ENCODE data around the gene STK32B.

Gene STK32B

GRCh38 chr4:5385741-5386311 lies 334.5 kb downstream of the STK32B start:
- no peaks in the 10 kb centered on the region for H3K36me3 Mint-ChIP-seq

GRCh38 chr4:5386921-5387320 lies 335.6 kb downstream of the STK32B start:
- Mint-ChIP-seq H3K4me1 (peaks cover 5 to 7% of the 10 kb centered on the region in 2 donors), H3K27me3 (no peaks in the 10 kb centered on the region), H3K27ac (no peak overlapping the region), H3K9me3 (no peaks in the 10 kb centered on the region), H3K4me3 (no peak overlapping the region), H3K36me3 (no peaks in the 10 kb centered on the region)
- DNase-seq (no peak), ATAC-seq (replicated peaks) (no peak)

More at GRCh38 chr4:5385741-5386311, 334.5 kb downstream of the STK32B start:
- no peak for DNase-seq
- Mint-ChIP-seq H3K27ac (no peak overlapping the region), H3K4me3 (no peak overlapping the region), H3K27me3 (no peaks in the 10 kb centered on the region), H3K4me1 (peaks cover 5 to 7% of the 10 kb centered on the region in 2 donors), H3K9me3 (no peaks in the 10 kb centered on the region)
- ATAC-seq (replicated peaks): no peak

- H3K9me3 Mint-ChIP-seq: no peaks in the 10 kb centered on the region
- no peaks in the 10 kb centered on the region for H3K36me3 Mint-ChIP-seq
- ATAC-seq (replicated peaks): no peak
- no peaks in the 10 kb centered on the region for H3K27me3 Mint-ChIP-seq
- H3K27ac Mint-ChIP-seq: no peak overlapping the region
- peaks cover 5 to 7% of the 10 kb centered on the region in 2 donors for H3K4me1 Mint-ChIP-seq
- DNase-seq: no peak
- no peak overlapping the region for H3K4me3 Mint-ChIP-seq
Observed at GRCh38 chr4:5387457-5387856, 336.2 kb downstream of the STK32B start.

- H3K36me3 Mint-ChIP-seq: no peaks in the 10 kb centered on the region
- H3K27ac Mint-ChIP-seq: no peak overlapping the region
- H3K9me3 Mint-ChIP-seq: no peaks in the 10 kb centered on the region
Observed at GRCh38 chr4:5389756-5390310, 338.6 kb downstream of the STK32B start.

GRCh38 chr4:5391492-5391891 lies 340.2 kb downstream of the STK32B start:
- no peaks in the 10 kb centered on the region for H3K36me3 Mint-ChIP-seq
- no peaks in the 10 kb centered on the region for H3K27me3 Mint-ChIP-seq
- H3K9me3 Mint-ChIP-seq: no peaks in the 10 kb centered on the region
- H3K4me1 Mint-ChIP-seq: peaks cover 0 to 1% of the 10 kb centered on the region in 2 donors
- DNase-seq: no peak
- no peak for ATAC-seq (replicated peaks)
- H3K4me3 Mint-ChIP-seq: no peak overlapping the region
- no peak overlapping the region for H3K27ac Mint-ChIP-seq

More at GRCh38 chr4:5389756-5390310, 338.6 kb downstream of the STK32B start:
- no peaks in the 10 kb centered on the region for H3K27me3 Mint-ChIP-seq
- ATAC-seq (replicated peaks) (no peak), DNase-seq (no peak)
- H3K4me3 Mint-ChIP-seq: no peak overlapping the region
- H3K4me1 Mint-ChIP-seq: peaks cover 5 to 7% of the 10 kb centered on the region in 2 donors

GRCh38 chr4:5393911-5394513 lies 342.7 kb downstream of the STK32B start:
- no peaks in the 10 kb centered on the region for H3K4me1 Mint-ChIP-seq
- no peaks in the 10 kb centered on the region for H3K9me3 Mint-ChIP-seq
- DNase-seq (no peak), ATAC-seq (replicated peaks) (no peak)
- H3K36me3 Mint-ChIP-seq: no peaks in the 10 kb centered on the region
- H3K4me3 Mint-ChIP-seq: no peak overlapping the region
- no peak overlapping the region for H3K27ac Mint-ChIP-seq
- no peaks in the 10 kb centered on the region for H3K27me3 Mint-ChIP-seq

GRCh38 chr4:5395781-5396180 lies 344.5 kb downstream of the STK32B start:
- H3K9me3 Mint-ChIP-seq: no peaks in the 10 kb centered on the region
- ATAC-seq (replicated peaks) (no peak), DNase-seq (no peak)
- no peak overlapping the region for H3K4me3 Mint-ChIP-seq
- H3K4me1 Mint-ChIP-seq: no peaks in the 10 kb centered on the region
- H3K27ac Mint-ChIP-seq: no peak overlapping the region
- no peaks in the 10 kb centered on the region for H3K36me3 Mint-ChIP-seq
- H3K27me3 Mint-ChIP-seq: no peaks in the 10 kb centered on the region

GRCh38 chr4:5398056-5398455 lies 346.8 kb downstream of the STK32B start:
- no peak for ATAC-seq (replicated peaks)
- Mint-ChIP-seq H3K36me3 (peaks cover 0 to 1% of the 10 kb centered on the region in 2 donors), H3K27ac (no peak overlapping the region), H3K4me3 (no peak overlapping the region), H3K27me3 (peaks cover 0 to 4% of the 10 kb centered on the region in 2 donors), H3K4me1 (no peaks in the 10 kb centered on the region), H3K9me3 (peaks cover 7% of the 10 kb centered on the region in 2 donors)
- no peak for DNase-seq

- DNase-seq: no peak
- Mint-ChIP-seq H3K4me3 (no peak overlapping the region), H3K36me3 (peaks cover 0 to 1% of the 10 kb centered on the region in 2 donors), H3K27me3 (peaks cover 0 to 4% of the 10 kb centered on the region in 2 donors), H3K9me3 (peaks cover 7% of the 10 kb centered on the region in 2 donors), H3K4me1 (no peaks in the 10 kb centered on the region), H3K27ac (no peak overlapping the region)
- no peak for ATAC-seq (replicated peaks)
Observed at GRCh38 chr4:5399124-5399523, 347.8 kb downstream of the STK32B start.

- peaks cover 7% of the 10 kb centered on the region in 2 donors for H3K9me3 Mint-ChIP-seq
- no peak overlapping the region for H3K27ac Mint-ChIP-seq
- H3K36me3 Mint-ChIP-seq: peaks cover 0 to 1% of the 10 kb centered on the region in 2 donors
- DNase-seq (no peak), ATAC-seq (replicated peaks) (peak in 1 of 2 donors; percentile 22)
- H3K4me1 Mint-ChIP-seq: no peaks in the 10 kb centered on the region
- no peak overlapping the region for H3K4me3 Mint-ChIP-seq
- peaks cover 0 to 4% of the 10 kb centered on the region in 2 donors for H3K27me3 Mint-ChIP-seq
Observed at GRCh38 chr4:5399790-5400421, 348.6 kb downstream of the STK32B start.

GRCh38 chr4:5403746-5404497 lies 352.6 kb downstream of the STK32B start:
- Mint-ChIP-seq H3K4me1 (no peaks in the 10 kb centered on the region), H3K27me3 (peaks cover 0 to 4% of the 10 kb centered on the region in 2 donors), H3K4me3 (no peak overlapping the region), H3K9me3 (peaks cover 23% of the 10 kb centered on the region in 2 donors), H3K27ac (no peak overlapping the region), H3K36me3 (peaks cover 10 to 14% of the 10 kb centered on the region in 2 donors)
- no peak for DNase-seq
- no peak for ATAC-seq (replicated peaks)

GRCh38 chr4:5409237-5409636 lies 358.0 kb downstream of the STK32B start:
- Mint-ChIP-seq H3K4me3 (no peak overlapping the region), H3K36me3 (peaks cover 8 to 14% of the 10 kb centered on the region in 2 donors), H3K27me3 (no peaks in the 10 kb centered on the region), H3K4me1 (peaks cover 5 to 6% of the 10 kb centered on the region in 2 donors), H3K27ac (no peak overlapping the region), H3K9me3 (peaks cover 15% of the 10 kb centered on the region in 2 donors)
- ATAC-seq (replicated peaks) (no peak), DNase-seq (no peak)

- H3K36me3 Mint-ChIP-seq: peaks cover 8 to 14% of the 10 kb centered on the region in 2 donors
- H3K27ac Mint-ChIP-seq: no peak overlapping the region
- DNase-seq: no peak
- H3K9me3 Mint-ChIP-seq: peaks cover 15% of the 10 kb centered on the region in 2 donors
- no peak overlapping the region for H3K4me3 Mint-ChIP-seq
- H3K4me1 Mint-ChIP-seq: peaks cover 5 to 7% of the 10 kb centered on the region in 2 donors
- ATAC-seq (replicated peaks): no peak
- H3K27me3 Mint-ChIP-seq: no peaks in the 10 kb centered on the region
Observed at GRCh38 chr4:5409972-5410618, 358.8 kb downstream of the STK32B start.

- peaks cover 1% of the 10 kb centered on the region in 2 donors for H3K36me3 Mint-ChIP-seq
- ATAC-seq (replicated peaks) (no peak), DNase-seq (no peak)
- peaks cover 11 to 28% of the 10 kb centered on the region in 2 donors for H3K4me1 Mint-ChIP-seq
- H3K27ac Mint-ChIP-seq: no peak overlapping the region
- H3K27me3 Mint-ChIP-seq: no peaks in the 10 kb centered on the region
- peaks cover 6 to 7% of the 10 kb centered on the region in 2 donors for H3K9me3 Mint-ChIP-seq
- no peak overlapping the region for H3K4me3 Mint-ChIP-seq
Observed at GRCh38 chr4:5412296-5412695, 361.0 kb downstream of the STK32B start.

Measured in stimulated activated naive B cell treated with anti-CD40 and anti-IgM and Interleukin-4, amounts not matched to agents 10 μg/mL and 1 μg/mL and 100 μg/mL, for 72 hours (primary cell).